Keratinocyte (primary cell): ENCODE data around the gene RNPEPL1. TPM values are rescaled to one million over a fixed set of nuclear protein-coding genes. Genes with fewer than 3 reads are reported as not detected.

Experiments
- DNase-seq: peaks from one replicate; pipeline ENCODE4 v3.0.0-alpha.2; 2011; ENCODE audit warnings: low read depth, missing footprints, low spot score
- FAIRE-seq: peaks from 2 replicates; lab custom pipeline; 2011; peaks lifted over from hg19 to GRCh38; lab: Jason Lieb, UNC
- H2AFZ ChIP-seq: 2 replicates; pipeline ENCODE4 v1.6.0; 2012; ENCODE audit warnings: low read length, control low read depth, inconsistent platforms; ENCODE audit not compliant: control insufficient read depth
- H3K27ac ChIP-seq: 2 replicates; pipeline ENCODE4 v1.5.1; 2011; ENCODE audit warnings: low read length; ENCODE audit not compliant: control insufficient read depth, insufficient read depth
- H3K27me3 ChIP-seq: 3 replicates; pipeline ENCODE4 v1.6.0; 2011; ENCODE audit warnings: low read length; ENCODE audit not compliant: control insufficient read depth, insufficient read depth; ENCODE audit errors: extremely low read depth
- H3K36me3 ChIP-seq, 2 experiments: 2 replicates in 1 of 2; 3 replicates in 1 of 2; pipeline ENCODE4 v1.5.1; 2011; ENCODE audit warnings: low read length in 2 of 2, mild to moderate bottlenecking in 1 of 2; ENCODE audit not compliant: control insufficient read depth in 2 of 2, insufficient read depth in 2 of 2; ENCODE audit errors: extremely low read depth in 1 of 2
- H3K4me1 ChIP-seq: 3 replicates; pipeline ENCODE4 v1.5.1; 2011; ENCODE audit warnings: low read length; ENCODE audit not compliant: control insufficient read depth, insufficient read depth; ENCODE audit errors: extremely low read depth
- H3K4me2 ChIP-seq: 3 replicates; pipeline ENCODE4 v1.6.0; 2011; ENCODE audit warnings: low read depth, low read length; ENCODE audit not compliant: control insufficient read depth, insufficient read depth; ENCODE audit errors: extremely low read depth
- H3K4me3 ChIP-seq, 3 experiments: fragments of 200-600 bp in 1 of 3; sonication (generic) in 1 of 3; 2 replicates in 2 of 3; 3 replicates in 1 of 3; pipeline ENCODE4 v1.5.1; 2011 to 2016; ENCODE audit warnings: low read length in 3 of 3, mild to moderate bottlenecking in 3 of 3, control low read depth in 2 of 3, inconsistent platforms in 1 of 3, low read depth in 1 of 3, mixed read lengths in 1 of 3, mixed run types in 1 of 3, moderate library complexity in 1 of 3; ENCODE audit not compliant: control insufficient read depth in 2 of 3, insufficient read depth in 2 of 3; ENCODE audit errors: extremely low read depth in 1 of 3
- H3K79me2 ChIP-seq: 2 replicates; pipeline ENCODE4 v1.6.0; 2012; ENCODE audit warnings: low read length; ENCODE audit not compliant: control insufficient read depth, insufficient read depth
- H3K9ac ChIP-seq: 3 replicates; pipeline ENCODE4 v1.6.0; 2011; ENCODE audit warnings: low read length; ENCODE audit not compliant: control insufficient read depth, insufficient read depth; ENCODE audit errors: extremely low read depth
- H3K9me1 ChIP-seq: 3 replicates; pipeline ENCODE4 v1.6.0; 2011; ENCODE audit warnings: low read length; ENCODE audit not compliant: control insufficient read depth, insufficient read depth; ENCODE audit errors: extremely low read depth
- H3K9me3 ChIP-seq: 2 replicates; pipeline ENCODE4 v1.5.1; 2012; ENCODE audit warnings: low read depth, low read length; ENCODE audit not compliant: control insufficient read depth
- H4K20me1 ChIP-seq: 3 replicates; pipeline ENCODE4 v1.6.0; 2011; ENCODE audit warnings: low read length; ENCODE audit not compliant: control insufficient read depth, insufficient read depth; ENCODE audit errors: extremely low read depth
- CTCF ChIP-seq, 3 experiments: IDR thresholded peaks in 1 of 3; conservative IDR thresholded peaks in 1 of 3; optimal IDR thresholded peaks in 1 of 3; 2 replicates in 2 of 3; 3 replicates in 1 of 3; pipeline versions ENCODE3 to v1.5.1; 2011; ENCODE audit warnings: low read length in 3 of 3, mild to moderate bottlenecking in 3 of 3, moderate library complexity in 2 of 3, control low read depth in 1 of 3, inconsistent platforms in 1 of 3; ENCODE audit not compliant: insufficient read depth in 2 of 3; ENCODE audit errors: extremely low read depth in 1 of 3
- EZH2 ChIP-seq: IDR thresholded peaks from one replicate; pipeline ENCODE4 v1.6.1; 2012; ENCODE audit warnings: inconsistent platforms, mild to moderate bottlenecking, low read length, moderate library complexity
- dilution Hi-C: fragments of 300-500 bp; cut with MboI; formaldehyde crosslinking; loops from one replicate; pipeline ENCODE4 v1.7.0; 2020; ENCODE audit warnings: low sequenced_read_pairs; ENCODE audit not compliant: extremely low pct_ligation_motif_present
- polyA plus RNA-seq, 5 experiments: library from polyadenylated mRNA; depleted of rRNA in 3 of 5; stranded (reverse) in 3 of 5; stranded (forward) in 1 of 5; unstranded in 1 of 5; fragments of >200 nt; gene quantifications; 1 replicate in 1 of 5; 2 replicates in 3 of 5; 3 replicates in 1 of 5; pipeline versions ENCODE4 v1.2.1 to v1.2.3, GENCODE V29; 2011 to 2012; ENCODE audit warnings: missing spikeins in 2 of 5, low read depth in 1 of 5, low replicate concordance in 1 of 5

RNPEPL1 gene
- polyA plus RNA-seq, 1 donor (not counting 4 experiments of a cell fraction or from before 2014, with no cell fraction given): 3.7 TPM

GRCh38 chr2:240599141-240599583 lies 30.9 kb downstream of the RNPEPL1 start:
- dilution Hi-C loops: no loop called here
- H3K9me1 ChIP-seq: no peaks in the 10 kb centered on the region
- H3K4me1 ChIP-seq: no peaks in the 10 kb centered on the region
- no peak for DNase-seq
- no peak for TF ChIP-seq CTCF (optimal IDR thresholded peaks at IDR 0.05 in 1 of 3, IDR thresholded peaks at IDR 0.05 in 1 of 3, conservative IDR thresholded peaks at IDR 0.05 in 1 of 3; ENCODE audit: extremely low read depth in 1 of 3, insufficient read depth in 2 of 3, low read length in 3 of 3)
- no peak for TF ChIP-seq EZH2
- peaks cover 11% of the 10 kb centered on the region for H4K20me1 ChIP-seq
- H2AFZ ChIP-seq: no peak overlapping the region
- no peak overlapping the region for H3K4me2 ChIP-seq
- H3K27ac ChIP-seq: no peak overlapping the region
- H3K9ac ChIP-seq: no peak overlapping the region
- no peak for FAIRE-seq
- peaks cover 14 to 16% of the 10 kb centered on the region in 2 experiments for H3K36me3 ChIP-seq
- no peaks in the 10 kb centered on the region for H3K27me3 ChIP-seq
- H3K79me2 ChIP-seq: no peaks in the 10 kb centered on the region
- H3K9me3 ChIP-seq: no peaks in the 10 kb centered on the region
- H3K4me3 ChIP-seq: no peak overlapping the region

- Histone ChIP-seq H3K9ac (no peak overlapping the region), H3K27ac (no peak overlapping the region), H3K4me3 (no peak overlapping the region), H3K36me3 (peaks cover 6 to 14% of the 10 kb centered on the region in 2 experiments), H3K4me1 (no peaks in the 10 kb centered on the region), H3K9me1 (no peaks in the 10 kb centered on the region), H3K4me2 (no peak overlapping the region), H3K79me2 (no peaks in the 10 kb centered on the region), H3K27me3 (no peaks in the 10 kb centered on the region), H2AFZ (no peak overlapping the region), H4K20me1 (peaks cover 5% of the 10 kb centered on the region), H3K9me3 (no peaks in the 10 kb centered on the region)
- TF ChIP-seq EZH2: no peak
- TF ChIP-seq CTCF (optimal IDR thresholded peaks at IDR 0.05 in 1 of 3, IDR thresholded peaks at IDR 0.05 in 1 of 3, conservative IDR thresholded peaks at IDR 0.05 in 1 of 3; ENCODE audit: extremely low read depth in 1 of 3, insufficient read depth in 2 of 3, low read length in 3 of 3): no peak
- dilution Hi-C loops: no loop called here
- FAIRE-seq: no peak
- DNase-seq: no peak
Measured at GRCh38 chr2:240600451-240600961, 32.2 kb downstream of the RNPEPL1 start.
